SU-DHL-6 (cell line): ENCODE measurements around the gene GALNT15.

Experiments used
- H2AFZ ChIP-seq: fragments of 200-600 bp; sonication (generic); 2 replicates; pipeline ENCODE4 v1.6.1; 2014; ENCODE audit warnings: low read depth, mild to moderate bottlenecking, moderate library complexity, mixed read lengths, antibody characterized with exemption, low read length; ENCODE audit not compliant: severe bottlenecking
- H3F3A ChIP-seq: fragments of 200-600 bp; shearing (Covaris generic); 2 replicates; pipeline ENCODE4 v1.6.0; 2016; ENCODE audit warnings: antibody characterized with exemption, mild to moderate bottlenecking; ENCODE audit not compliant: insufficient read depth
- H3K27ac ChIP-seq: fragments of 200-600 bp; sonication (generic); 2 replicates; pipeline ENCODE4 v1.5.1; 2016; ENCODE audit warnings: low read depth, mild to moderate bottlenecking, low read length, moderate library complexity, mixed read lengths
- H3K27me3 ChIP-seq: fragments of 200-600 bp; sonication (generic), shearing (Covaris generic); 2 replicates; pipeline ENCODE4 v1.6.0; 2014; ENCODE audit warnings: mild to moderate bottlenecking, low read length
- H3K36me3 ChIP-seq: fragments of 200-600 bp; sonication (generic); 2 replicates; pipeline ENCODE4 v1.6.1; 2014; ENCODE audit warnings: mild to moderate bottlenecking, low read length, mixed read lengths
- H3K4me2 ChIP-seq: fragments of 300-600, 200-600 bp; shearing (Covaris generic), sonication (generic); 2 replicates; pipeline ENCODE4 v1.6.0; 2014; ENCODE audit warnings: low read length, low read depth, mild to moderate bottlenecking; ENCODE audit not compliant: poor library complexity, severe bottlenecking
- H3K4me3 ChIP-seq: fragments of 200-600 bp; sonication (generic); 2 replicates; pipeline ENCODE4 v1.5.1; 2014; ENCODE audit warnings: antibody characterized with exemption, low read length, mild to moderate bottlenecking, mixed read lengths; ENCODE audit not compliant: insufficient read depth, poor library complexity, severe bottlenecking
- H3K79me2 ChIP-seq: fragments of 200-600 bp; sonication (generic); 2 replicates; pipeline ENCODE4 v1.6.1; 2014; ENCODE audit warnings: mild to moderate bottlenecking, low read length, moderate library complexity; ENCODE audit not compliant: insufficient read depth
- H3K9ac ChIP-seq: fragments of 200-600 bp; sonication (generic); 2 replicates; pipeline ENCODE4 v1.7.0; 2014; ENCODE audit warnings: mild to moderate bottlenecking, low read length
- H3K9me2 ChIP-seq: fragments of 200-600 bp; sonication (generic); replicated peaks from 2 replicates; pipeline ENCODE4 v1.6.1; 2014; ENCODE audit warnings: low read length; ENCODE audit not compliant: insufficient read depth
- H3K9me3 ChIP-seq: fragments of 200-600 bp; sonication (generic); 2 replicates; pipeline ENCODE4 v1.6.1; 2014; ENCODE audit warnings: low read length, mixed read lengths; ENCODE audit not compliant: insufficient read depth
- H4K20me1 ChIP-seq: fragments of 200-600 bp; sonication (generic); 2 replicates; pipeline ENCODE4 v1.6.1; 2014; ENCODE audit warnings: low read depth, mild to moderate bottlenecking, antibody characterized with exemption, low read length, moderate library complexity, mixed read lengths
- CTCF ChIP-seq: fragments of 200-600 bp; sonication (generic); IDR thresholded peaks from one replicate; pipeline ENCODE4 v1.5.1; 2017; ENCODE audit warnings: antibody characterized with exemption, mild to moderate bottlenecking, low read length, moderate library complexity; ENCODE audit not compliant: insufficient read depth, poor library complexity, severe bottlenecking
- EZH2phosphoT487 ChIP-seq: fragments of 200-600 bp; sonication (generic), shearing (Covaris generic); conservative IDR thresholded peaks from 2 replicates; pipeline ENCODE4 v1.6.1; 2018; ENCODE audit warnings: mild to moderate bottlenecking, antibody characterized with exemption, low read length, moderate library complexity, mixed read lengths

Gene GALNT15

GRCh38 chr3:16148783-16149182 lies 25.7 kb upstream of the GALNT15 start:
- no peaks in the 10 kb centered on the region for H3K36me3 ChIP-seq
- no peak overlapping the region for H3K4me2 ChIP-seq
- H3K9me3 ChIP-seq: 0 out of 2 replicates have a peak, but pooled peaks cover 7% of the 10 kb centered on the region
- H3K9me2 ChIP-seq: no peaks in the 10 kb centered on the region
- TF ChIP-seq EZH2phosphoT487 (no peak), CTCF (no peak)
- no peak overlapping the region for H3K9ac ChIP-seq
- H2AFZ ChIP-seq: no peak overlapping the region
- no peaks in the 10 kb centered on the region for H4K20me1 ChIP-seq
- no peaks in the 10 kb centered on the region for H3K79me2 ChIP-seq
- H3K27ac ChIP-seq: no peak overlapping the region
- 0 out of 2 replicates have a peak, but pooled peaks cover 4% of the 10 kb centered on the region for H3K27me3 ChIP-seq
- no peak overlapping the region for H3K4me3 ChIP-seq
- H3F3A ChIP-seq: no peaks in the 10 kb centered on the region

- no peak overlapping the region for H3K27ac ChIP-seq
- 0 out of 2 replicates have a peak, but pooled peaks cover 7% of the 10 kb centered on the region for H3K9me3 ChIP-seq
- H3K4me2 ChIP-seq: no peak overlapping the region
- H3K36me3 ChIP-seq: no peaks in the 10 kb centered on the region
- H3F3A ChIP-seq: no peaks in the 10 kb centered on the region
- no peak overlapping the region for H3K4me3 ChIP-seq
- H3K79me2 ChIP-seq: no peaks in the 10 kb centered on the region
- H3K9ac ChIP-seq: no peak overlapping the region
- H4K20me1 ChIP-seq: no peaks in the 10 kb centered on the region
- H3K27me3 ChIP-seq: no peaks in the 10 kb centered on the region
- H2AFZ ChIP-seq: no peak overlapping the region
- H3K9me2 ChIP-seq: no peaks in the 10 kb centered on the region
- TF ChIP-seq EZH2phosphoT487 (no peak), CTCF (no peak)
Measured at GRCh38 chr3:16150285-16150684, 24.2 kb upstream of the GALNT15 start.

- 0 out of 2 replicates have a peak, but pooled peaks cover 7% of the 10 kb centered on the region for H3K9me3 ChIP-seq
- H4K20me1 ChIP-seq: no peaks in the 10 kb centered on the region
- no peak overlapping the region for H3K9ac ChIP-seq
- TF ChIP-seq CTCF (no peak), EZH2phosphoT487 (no peak)
- no peak overlapping the region for H3K4me2 ChIP-seq
- no peaks in the 10 kb centered on the region for H3F3A ChIP-seq
- H3K79me2 ChIP-seq: no peaks in the 10 kb centered on the region
- no peak overlapping the region for H3K4me3 ChIP-seq
- no peaks in the 10 kb centered on the region for H3K9me2 ChIP-seq
- H3K27ac ChIP-seq: no peak overlapping the region
- no peak overlapping the region for H2AFZ ChIP-seq
- no peaks in the 10 kb centered on the region for H3K27me3 ChIP-seq
- H3K36me3 ChIP-seq: no peaks in the 10 kb centered on the region
Measured at GRCh38 chr3:16151109-16151508, 23.4 kb upstream of the GALNT15 start.

GRCh38 chr3:16168211-16168610 lies 6.3 kb upstream of the GALNT15 start:
- H3K9ac ChIP-seq: no peak overlapping the region
- no peaks in the 10 kb centered on the region for H3K27me3 ChIP-seq
- TF ChIP-seq EZH2phosphoT487 (no peak), CTCF (no peak)
- H2AFZ ChIP-seq: no peak overlapping the region
- H3K36me3 ChIP-seq: no peaks in the 10 kb centered on the region
- H3K79me2 ChIP-seq: no peaks in the 10 kb centered on the region
- H3K4me3 ChIP-seq: no peak overlapping the region
- no peak overlapping the region for H3K27ac ChIP-seq
- no peaks in the 10 kb centered on the region for H3K9me2 ChIP-seq
- H3K9me3 ChIP-seq: no peaks in the 10 kb centered on the region
- no peak overlapping the region for H3K4me2 ChIP-seq
- H4K20me1 ChIP-seq: no peaks in the 10 kb centered on the region
- no peaks in the 10 kb centered on the region for H3F3A ChIP-seq
